HCEC 1CT (cell line): ENCODE results near the gene DLG2.

ENCODE experiments used
- DNase-seq: peaks from one replicate; pipeline ENCODE4 v3.0.0-alpha.2; 2017

Gene DLG2

GRCh38 chr11:83948200-83948599 lies 1678.9 kb downstream of the DLG2 start:
- DNase-seq = no peak

DNA sequence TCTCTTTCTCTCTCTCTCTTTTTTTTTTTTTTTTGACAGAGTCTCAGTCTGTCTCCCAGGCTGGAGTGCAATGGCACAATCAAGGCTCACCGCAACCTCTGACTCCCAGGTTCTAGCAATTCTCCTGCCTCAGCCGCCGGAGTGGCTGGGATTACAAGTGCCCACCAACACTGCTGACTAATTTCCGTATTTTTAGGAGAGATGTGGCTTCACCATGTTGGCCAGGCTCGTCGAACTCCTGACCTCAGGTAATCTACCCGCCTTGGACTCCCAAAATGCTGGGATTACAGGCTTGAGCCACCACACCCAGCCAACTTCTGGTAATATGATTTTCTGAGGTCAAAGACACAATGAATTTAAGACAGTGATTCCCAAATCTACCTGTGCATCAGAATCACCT lies 1681.2 kb downstream of the DLG2 start:
- DNase-seq = no peak

GRCh38 chr11:83941050-83941449 lies 1686.1 kb downstream of the DLG2 start:
- DNase-seq = no peak

- no peak for DNase-seq
Observed at GRCh38 chr11:83938148-83938547, 1689.0 kb downstream of the DLG2 start.

GRCh38 chr11:83933008-83933407 lies 1694.1 kb downstream of the DLG2 start:
- no peak for DNase-seq

- no peak for DNase-seq
Observed at GRCh38 chr11:83927422-83927821, 1699.7 kb downstream of the DLG2 start.

DNA sequence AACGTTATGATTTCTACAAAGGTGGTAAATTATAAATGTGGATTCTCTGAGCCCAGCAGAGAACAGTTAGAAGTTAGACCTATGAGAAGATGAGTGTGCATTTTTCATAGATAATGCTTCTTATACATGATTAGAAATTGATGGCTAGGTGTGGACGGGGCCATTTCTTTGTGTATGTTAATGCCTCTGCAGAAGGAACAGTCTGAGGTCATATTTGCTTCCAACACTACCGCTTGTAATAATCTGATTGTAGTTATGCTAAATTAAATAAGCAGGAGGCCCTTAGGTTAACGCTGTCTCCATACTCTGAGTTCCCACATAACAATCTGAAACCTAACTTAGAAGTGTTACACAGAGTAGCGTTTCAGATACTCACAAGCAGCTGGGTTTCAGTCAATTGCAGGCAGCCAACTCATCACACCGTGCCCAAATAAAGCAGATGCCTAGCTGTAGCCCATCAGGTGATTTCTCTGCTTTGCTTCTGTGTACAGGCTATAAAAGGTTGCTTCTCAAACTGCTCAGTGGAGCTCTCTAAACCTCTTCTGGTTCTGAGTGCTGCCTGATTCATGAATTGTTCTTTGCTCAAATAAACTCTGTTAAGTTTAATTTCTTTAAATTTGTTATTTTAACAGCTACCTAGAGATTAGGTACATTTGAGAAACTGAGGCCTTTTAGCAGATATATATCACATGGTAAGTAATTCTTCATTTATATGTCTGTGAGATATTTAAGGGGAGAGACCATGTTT lies 1702.2 kb downstream of the DLG2 start:
- no peak for DNase-seq

DNA sequence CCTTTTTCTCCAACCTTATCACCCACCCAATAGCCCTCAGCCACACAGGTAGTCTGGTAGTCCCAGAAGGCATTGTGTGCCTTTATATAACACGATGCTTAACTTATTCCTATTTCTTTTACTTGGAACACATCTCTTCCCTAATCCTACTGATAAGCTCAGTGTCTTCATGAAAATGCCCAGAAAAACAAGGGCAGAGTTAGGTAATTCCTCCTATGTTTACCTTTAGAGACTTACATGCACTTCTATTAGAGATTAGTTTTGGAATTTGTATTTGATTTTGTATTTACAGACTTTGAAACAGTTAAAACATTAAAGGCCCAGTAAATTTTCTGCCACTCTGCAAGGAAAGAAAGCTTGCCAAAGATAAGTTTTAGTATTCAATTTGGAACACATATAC lies 1703.2 kb downstream of the DLG2 start:
- DNase-seq = no peak

DNA sequence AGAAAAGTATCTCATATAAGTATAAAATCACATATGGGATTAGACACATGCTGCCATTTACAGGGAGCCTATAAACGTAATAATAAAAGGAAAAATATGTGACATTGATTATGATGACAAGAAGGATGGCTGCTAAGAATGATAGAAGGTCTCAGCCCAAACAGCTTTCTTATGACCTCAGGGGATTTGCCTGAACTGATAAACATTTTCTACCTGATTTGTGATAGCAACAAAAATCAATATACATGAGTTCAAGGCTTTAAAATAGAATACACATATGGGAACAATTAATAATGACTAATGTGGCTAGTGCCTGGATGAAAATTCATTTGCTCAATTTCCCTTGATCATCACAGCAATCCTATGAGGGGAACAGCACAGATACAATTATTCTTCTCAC lies 1704.2 kb downstream of the DLG2 start:
- DNase-seq = no peak

GRCh38 chr11:83922318-83922717 lies 1704.8 kb downstream of the DLG2 start:
- DNase-seq = no peak

- DNase-seq = no peak
Observed at GRCh38 chr11:83921447-83922192, 1705.5 kb downstream of the DLG2 start.

DNA sequence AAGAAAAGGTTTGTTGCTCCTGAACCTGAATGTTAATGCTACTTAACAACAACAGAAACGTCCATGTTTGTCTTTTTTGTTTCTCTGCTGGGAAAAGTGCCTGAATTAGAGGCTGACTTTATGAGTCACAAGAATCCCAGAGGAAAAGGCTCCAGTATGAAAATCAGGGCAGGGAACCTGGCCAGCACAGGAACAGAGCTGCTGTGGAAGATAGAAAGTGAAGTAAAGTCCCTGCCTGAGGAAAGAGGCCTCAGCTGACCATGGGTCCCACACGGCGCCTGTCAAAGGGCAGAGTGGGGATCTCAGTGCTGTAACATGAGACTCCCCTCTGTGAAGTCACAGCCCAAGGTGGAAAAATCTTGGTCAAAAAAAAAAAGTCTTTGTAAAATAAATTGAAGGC lies 1708.7 kb downstream of the DLG2 start:
- DNase-seq = no peak

GRCh38 chr11:83914995-83915394 lies 1712.1 kb downstream of the DLG2 start:
- DNase-seq = no peak

GRCh38 chr11:83909579-83910534 lies 1717.3 kb downstream of the DLG2 start:
- no peak for DNase-seq

DNA sequence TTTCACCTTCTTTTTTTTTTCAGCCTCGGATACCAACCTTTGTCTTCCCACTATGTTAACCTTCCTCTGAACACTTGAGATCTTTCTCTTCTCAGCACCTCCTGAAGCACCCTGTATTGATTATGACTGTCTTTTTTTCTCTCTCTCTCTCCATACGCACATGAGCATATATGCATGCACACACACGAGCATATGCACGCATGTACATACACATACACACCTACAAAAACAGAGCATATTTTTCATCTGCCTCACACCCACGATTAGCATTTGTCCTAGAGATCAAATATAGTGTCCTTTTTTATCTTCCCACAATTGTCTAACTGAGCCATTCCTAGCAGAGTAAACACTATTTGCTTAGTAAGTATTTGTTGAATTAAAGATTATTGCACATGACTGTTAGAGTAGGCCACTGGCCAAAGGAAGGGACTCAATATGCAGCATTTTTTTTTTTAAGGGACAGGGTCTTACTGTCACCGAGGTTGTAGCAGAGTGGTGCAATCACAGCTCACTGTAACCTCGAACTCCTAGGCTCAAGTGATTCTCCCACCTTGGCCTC lies 1718.8 kb downstream of the DLG2 start:
- no peak for DNase-seq

GRCh38 chr11:83895516-83895915 lies 1731.6 kb downstream of the DLG2 start:
- DNase-seq = no peak

GRCh38 chr11:83881428-83881827 lies 1745.7 kb downstream of the DLG2 start:
- DNase-seq = no peak

DNA sequence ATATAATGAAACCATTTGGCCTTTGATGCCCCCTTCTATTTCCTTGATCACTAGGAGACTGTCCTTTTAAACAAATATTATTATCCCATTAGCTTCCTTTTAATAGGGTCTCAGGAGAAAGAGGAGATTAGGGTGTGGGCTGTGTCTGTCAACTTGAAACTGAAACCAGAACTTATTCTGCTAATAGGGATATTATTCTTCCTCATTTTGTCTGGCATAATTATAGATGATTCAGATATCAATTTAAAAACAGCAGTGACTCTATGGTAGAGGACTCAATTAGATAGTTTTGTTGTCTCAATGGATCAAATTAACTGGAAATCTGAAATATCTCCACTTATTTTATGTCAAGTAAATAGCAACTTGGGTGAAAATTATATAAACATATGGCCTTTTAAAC lies 1756.1 kb downstream of the DLG2 start:
- DNase-seq = no peak

- no peak for DNase-seq
Observed at GRCh38 chr11:83866655-83867054, 1760.5 kb downstream of the DLG2 start.

DNA sequence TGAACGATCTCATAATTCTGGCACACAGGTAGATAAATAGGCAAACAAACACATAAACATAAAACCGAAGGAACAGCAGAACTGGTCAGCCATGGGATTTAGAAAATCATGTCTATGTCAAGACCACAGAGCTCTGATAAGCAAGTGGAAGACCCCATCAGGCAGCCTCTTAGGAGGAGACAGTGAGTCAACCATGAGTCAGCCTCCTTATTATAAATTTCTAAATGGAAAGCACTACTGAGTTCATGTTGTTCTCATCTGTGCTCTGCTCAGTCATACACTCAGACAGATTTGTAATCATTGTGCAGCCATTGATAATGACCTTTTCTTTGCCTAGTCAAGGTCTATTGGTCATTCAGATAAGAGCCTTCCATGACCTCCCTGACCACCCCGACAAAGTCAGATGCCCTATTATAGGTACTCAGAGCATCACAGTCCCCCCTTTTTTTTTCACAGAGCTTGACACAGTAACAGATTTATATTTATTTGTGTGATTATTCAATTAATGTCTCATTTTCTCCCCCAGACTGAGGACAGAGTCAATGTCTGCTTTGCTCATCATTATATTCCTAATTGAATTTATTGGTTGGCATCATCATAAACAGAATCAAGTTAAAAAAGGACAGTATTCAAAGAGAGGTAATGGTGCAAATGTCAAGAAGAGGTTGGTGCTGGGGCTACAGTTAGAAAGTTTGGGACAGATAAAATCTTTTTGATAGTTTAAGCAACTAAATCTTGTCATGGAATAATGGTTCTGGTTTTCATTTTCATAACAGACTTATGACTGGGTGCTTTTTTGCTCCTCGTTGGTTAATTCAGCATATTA lies 1761.3 kb downstream of the DLG2 start:
- DNase-seq = no peak

DNA sequence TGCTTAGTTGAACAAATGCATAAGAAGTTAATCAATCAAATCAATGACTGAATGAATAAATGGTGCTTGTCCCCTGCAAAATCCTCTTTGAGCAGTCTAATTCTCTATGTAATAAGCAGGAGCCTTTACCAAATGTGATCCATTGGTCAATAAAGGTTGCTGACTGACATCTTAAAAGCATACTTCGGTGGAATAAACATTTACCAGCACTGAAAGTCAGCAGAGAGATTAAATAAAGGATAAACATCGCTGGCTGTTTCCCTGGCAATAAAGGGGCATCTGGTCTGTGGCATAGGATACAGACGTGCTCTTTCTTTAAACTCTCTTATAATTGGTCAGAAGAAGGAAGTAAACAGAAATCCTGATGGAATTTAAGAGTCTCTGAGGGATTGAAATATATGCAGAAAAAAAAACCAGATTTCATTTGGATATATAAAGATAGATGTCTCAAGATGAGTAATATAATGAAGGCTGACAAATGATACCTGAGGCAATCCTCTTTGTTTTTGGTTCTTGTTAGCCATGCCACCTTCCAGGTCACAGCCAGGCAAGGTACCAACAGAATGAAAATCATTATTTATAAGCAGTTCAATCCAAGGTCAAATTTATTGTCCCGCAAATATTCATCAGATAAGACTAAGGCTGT lies 1762.6 kb downstream of the DLG2 start:
- DNase-seq = no peak

- no peak for DNase-seq
Observed at GRCh38 chr11:83863272-83863671, 1763.9 kb downstream of the DLG2 start.
